Measurements from ENCODE around the gene NUFIP2.

The NUFIP2 gene

GRCh38 chr17:29252101-29252791 is 41.7 kb downstream of the NUFIP2 start:
- Mint-ChIP-seq H3K36me3 (ENCODE audit: low read depth) (peaks cover 6% of the 10 kb centered on the region), H3K4me1 (ENCODE audit: low read depth) (peaks cover 5% of the 10 kb centered on the region), H3K27ac (no peak overlapping the region), H3K9me3 (no peaks in the 10 kb centered on the region), H3K27me3 (ENCODE audit: low read depth) (no peaks in the 10 kb centered on the region), H3K4me3 (no peak overlapping the region)

- Mint-ChIP-seq H3K27ac (no peak overlapping the region), H3K36me3 (ENCODE audit: low read depth) (peaks cover 3% of the 10 kb centered on the region)
Measured at GRCh38 chr17:29251184-29251583, 42.8 kb downstream of the NUFIP2 start.

GRCh38 chr17:29250666-29251065 is 43.3 kb downstream of the NUFIP2 start:
- Mint-ChIP-seq H3K4me1 (ENCODE audit: low read depth) (no peaks in the 10 kb centered on the region), H3K27ac (no peak overlapping the region), H3K4me3 (no peak overlapping the region), H3K9me3 (no peaks in the 10 kb centered on the region), H3K36me3 (ENCODE audit: low read depth) (peaks cover 3% of the 10 kb centered on the region), H3K27me3 (ENCODE audit: low read depth) (no peaks in the 10 kb centered on the region)

More at GRCh38 chr17:29251184-29251583, 42.8 kb downstream of the NUFIP2 start:
- Mint-ChIP-seq H3K4me1 (ENCODE audit: low read depth) (peaks cover 2% of the 10 kb centered on the region), H3K27me3 (ENCODE audit: low read depth) (no peaks in the 10 kb centered on the region), H3K4me3 (no peak overlapping the region), H3K9me3 (no peaks in the 10 kb centered on the region)

- H3K27me3 Mint-ChIP-seq (ENCODE audit: low read depth): no peaks in the 10 kb centered on the region
- no peak overlapping the region for H3K4me3 Mint-ChIP-seq
- H3K27ac Mint-ChIP-seq: no peak overlapping the region
- no peaks in the 10 kb centered on the region for H3K4me1 Mint-ChIP-seq (ENCODE audit: low read depth)
- H3K36me3 Mint-ChIP-seq (ENCODE audit: low read depth): peaks cover 3% of the 10 kb centered on the region
- H3K9me3 Mint-ChIP-seq: no peaks in the 10 kb centered on the region
Measured at GRCh38 chr17:29248845-29249244, 45.1 kb downstream of the NUFIP2 start.

GRCh38 chr17:29247219-29247618 is 46.7 kb downstream of the NUFIP2 start:
- Mint-ChIP-seq H3K4me3 (no peak overlapping the region), H3K27ac (no peak overlapping the region), H3K9me3 (no peaks in the 10 kb centered on the region), H3K27me3 (ENCODE audit: low read depth) (no peaks in the 10 kb centered on the region), H3K36me3 (ENCODE audit: low read depth) (peaks cover 3% of the 10 kb centered on the region), H3K4me1 (ENCODE audit: low read depth) (no peaks in the 10 kb centered on the region)

GRCh38 chr17:29246628-29247027 is 47.3 kb downstream of the NUFIP2 start, which contains the start of gene CRYBA1:
Gene CRYBA1 (plus strand): TSS chr17:29246859. CDS start chr17:29246864, 5 bp downstream.
- Mint-ChIP-seq H3K4me1 (ENCODE audit: low read depth) (no peaks in the 10 kb centered on the region), H3K36me3 (ENCODE audit: low read depth) (peaks cover 3% of the 10 kb centered on the region), H3K9me3 (no peaks in the 10 kb centered on the region), H3K27ac (no peak within 1 kb of the TSS), H3K27me3 (ENCODE audit: low read depth) (no peaks in the 10 kb centered on the region), H3K4me3 (no peak within 1 kb of the TSS)

GRCh38 chr17:29245401-29245800 is 48.5 kb downstream of the NUFIP2 start:
- Mint-ChIP-seq H3K9me3 (no peaks in the 10 kb centered on the region), H3K27me3 (ENCODE audit: low read depth) (no peaks in the 10 kb centered on the region), H3K4me1 (ENCODE audit: low read depth) (peaks cover 6% of the 10 kb centered on the region), H3K4me3 (no peak overlapping the region), H3K27ac (no peak overlapping the region), H3K36me3 (ENCODE audit: low read depth) (no peaks in the 10 kb centered on the region)

GRCh38 chr17:29243792-29244191 is 50.2 kb downstream of the NUFIP2 start:
- no peaks in the 10 kb centered on the region for H3K27me3 Mint-ChIP-seq (ENCODE audit: low read depth)
- no peak overlapping the region for H3K27ac Mint-ChIP-seq
- no peak overlapping the region for H3K4me3 Mint-ChIP-seq
- H3K4me1 Mint-ChIP-seq (ENCODE audit: low read depth): peaks cover 7% of the 10 kb centered on the region
- no peaks in the 10 kb centered on the region for H3K9me3 Mint-ChIP-seq
- no peaks in the 10 kb centered on the region for H3K36me3 Mint-ChIP-seq (ENCODE audit: low read depth)

GRCh38 chr17:29242790-29243189 is 51.2 kb downstream of the NUFIP2 start:
- H3K36me3 Mint-ChIP-seq (ENCODE audit: low read depth): no peaks in the 10 kb centered on the region
- no peaks in the 10 kb centered on the region for H3K27me3 Mint-ChIP-seq (ENCODE audit: low read depth)
- peaks cover 7% of the 10 kb centered on the region for H3K4me1 Mint-ChIP-seq (ENCODE audit: low read depth)
- no peaks in the 10 kb centered on the region for H3K9me3 Mint-ChIP-seq
- H3K27ac Mint-ChIP-seq: no peak overlapping the region
- H3K4me3 Mint-ChIP-seq: no peak overlapping the region

GRCh38 chr17:29242051-29242450 is 51.9 kb downstream of the NUFIP2 start:
- Mint-ChIP-seq H3K27ac (no peak overlapping the region), H3K9me3 (no peaks in the 10 kb centered on the region), H3K36me3 (ENCODE audit: low read depth) (no peaks in the 10 kb centered on the region), H3K4me3 (no peak overlapping the region), H3K27me3 (ENCODE audit: low read depth) (no peaks in the 10 kb centered on the region), H3K4me1 (ENCODE audit: low read depth) (peaks cover 7% of the 10 kb centered on the region)

- no peaks in the 10 kb centered on the region for H3K36me3 Mint-ChIP-seq (ENCODE audit: low read depth)
- H3K4me1 Mint-ChIP-seq (ENCODE audit: low read depth): peaks cover 7% of the 10 kb centered on the region
- H3K27me3 Mint-ChIP-seq (ENCODE audit: low read depth): no peaks in the 10 kb centered on the region
- H3K27ac Mint-ChIP-seq: no peak overlapping the region
- no peak overlapping the region for H3K4me3 Mint-ChIP-seq
- no peaks in the 10 kb centered on the region for H3K9me3 Mint-ChIP-seq
Measured at GRCh38 chr17:29240968-29241963, 52.7 kb downstream of the NUFIP2 start.

GRCh38 chr17:29240477-29240876 is 53.5 kb downstream of the NUFIP2 start:
- no peaks in the 10 kb centered on the region for H3K9me3 Mint-ChIP-seq
- H3K27ac Mint-ChIP-seq: no peak overlapping the region
- H3K36me3 Mint-ChIP-seq (ENCODE audit: low read depth): no peaks in the 10 kb centered on the region
- H3K27me3 Mint-ChIP-seq (ENCODE audit: low read depth): no peaks in the 10 kb centered on the region
- peaks cover 7% of the 10 kb centered on the region for H3K4me1 Mint-ChIP-seq (ENCODE audit: low read depth)
- H3K4me3 Mint-ChIP-seq: no peak overlapping the region

- no peaks in the 10 kb centered on the region for H3K36me3 Mint-ChIP-seq (ENCODE audit: low read depth)
- H3K4me3 Mint-ChIP-seq: no peak overlapping the region
- peaks cover 7% of the 10 kb centered on the region for H3K4me1 Mint-ChIP-seq (ENCODE audit: low read depth)
- no peaks in the 10 kb centered on the region for H3K9me3 Mint-ChIP-seq
- H3K27me3 Mint-ChIP-seq (ENCODE audit: low read depth): no peaks in the 10 kb centered on the region
- no peak overlapping the region for H3K27ac Mint-ChIP-seq
Measured at GRCh38 chr17:29238133-29238850, 55.7 kb downstream of the NUFIP2 start.

GRCh38 chr17:29237476-29238132 is 56.3 kb downstream of the NUFIP2 start:
- Mint-ChIP-seq H3K4me1 (ENCODE audit: low read depth) (peaks cover 7% of the 10 kb centered on the region), H3K27ac (no peak overlapping the region), H3K4me3 (no peak overlapping the region), H3K9me3 (no peaks in the 10 kb centered on the region), H3K27me3 (ENCODE audit: low read depth) (no peaks in the 10 kb centered on the region), H3K36me3 (ENCODE audit: low read depth) (no peaks in the 10 kb centered on the region)
